ENCODE measurements around the gene ECM2. TPM values are rescaled to one million over a fixed set of nuclear protein-coding genes. Genes with fewer than 3 reads are reported as not detected.

The ECM2 gene
- total RNA-seq, 1 experiment from 2014 or later = not detected

GRCh38 chr9:92509050-92509449 lies 26.7 kb downstream of the ECM2 start:
- H3K4me2 ChIP-seq (ENCODE audit: low read length) = no peak overlapping the region
- TF ChIP-seq MAX (IDR thresholded peaks at IDR 0.05) (no peak), EZH2phosphoT487 (IDR thresholded peaks at IDR 0.05; ENCODE audit: borderline replicate concordance) (no peak), ATF3 (IDR thresholded peaks at IDR 0.05) (no peak), REST (IDR thresholded peaks at IDR 0.05; ENCODE audit: low read depth) (no peak), TCF7L2 (IDR thresholded peaks at IDR 0.05; ENCODE audit: borderline replicate concordance, extremely low read depth, insufficient read depth, insufficient read length) (no peak), POLR2A (IDR thresholded peaks at IDR 0.05; ENCODE audit: borderline replicate concordance, extremely low read depth, insufficient read depth, insufficient read length) (no peak), JUND (IDR thresholded peaks at IDR 0.05) (no peak), CBX3 (IDR thresholded peaks at IDR 0.05; ENCODE audit: low read depth) (no peak), ELF1 (IDR thresholded peaks at IDR 0.05; ENCODE audit: borderline replicate concordance, low read depth) (no peak), ZFX (IDR thresholded peaks at IDR 0.05) (no peak), CTCF (IDR thresholded peaks at IDR 0.05 in 2 of 3, conservative IDR thresholded peaks at IDR 0.05 in 1 of 3; ENCODE audit: borderline replicate concordance in 1 of 3, insufficient read depth in 1 of 3, low read depth in 2 of 3, low read length in 2 of 3) (no peak), YY1 (IDR thresholded peaks at IDR 0.05; ENCODE audit: extremely low read depth, insufficient replicate concordance, low read depth, low read length) (no peak), POLR2AphosphoS5 (IDR thresholded peaks at IDR 0.05; ENCODE audit: low read depth, low read length) (no peak), SRF (IDR thresholded peaks at IDR 0.05; ENCODE audit: low read depth) (no peak), ZNF274 (IDR thresholded peaks at IDR 0.05; ENCODE audit: low read depth, low read length) (no peak), RAD21 (IDR thresholded peaks at IDR 0.05; ENCODE audit: low read depth) (no peak), FOSL1 (IDR thresholded peaks at IDR 0.05; ENCODE audit: low read depth) (no peak), SIN3A (IDR thresholded peaks at IDR 0.05; ENCODE audit: low read depth) (no peak), SP1 (IDR thresholded peaks at IDR 0.05; ENCODE audit: low read depth) (no peak), EZH2 (IDR thresholded peaks at IDR 0.05) (no peak)
- no peak for DNase-seq (ENCODE audit: low read depth, low spot score)
- no TSS peak for BruUV-seq (replicated peaks)
- no peak for ATAC-seq
- no peaks in the 10 kb centered on the region for H3K9me3 ChIP-seq (ENCODE audit: control insufficient read depth in 1 of 2, insufficient read depth in 1 of 2, low read depth in 1 of 2, low read length in 2 of 2)
- H3K9me2 ChIP-seq (ENCODE audit: insufficient read depth) = no peaks in the 10 kb centered on the region
- no peak overlapping the region for H2AFZ ChIP-seq (ENCODE audit: low read depth, low read length, poor library complexity, severe bottlenecking)
- peaks cover 0 to 11% of the 10 kb centered on the region in 2 experiments; a peak in 3 of 4 replicates for H3K4me1 ChIP-seq (ENCODE audit: control insufficient read depth in 1 of 2, insufficient read depth in 2 of 2, low read length in 2 of 2)
- ChIA-PET POLR2A (no interaction called here), CTCF (no interaction called here), RAD21 (ENCODE audit: low non-redundant PET in 1 of 2, low total read pairs in 2 of 2, uncharacterized antibody in 2 of 2, unreplicated experiment in 2 of 2) (no interaction called here)
- no peaks in the 10 kb centered on the region for H3K79me2 ChIP-seq (ENCODE audit: insufficient read depth, low read length)
- H4K20me1 ChIP-seq (ENCODE audit: insufficient read depth) = no peaks in the 10 kb centered on the region
- H3K27ac ChIP-seq (ENCODE audit: low read depth, low read length) = no peak overlapping the region
- H3K9ac ChIP-seq (ENCODE audit: low read length) = no peak overlapping the region
- H3K36me3 ChIP-seq (ENCODE audit: control insufficient read depth in 1 of 2, insufficient read depth in 2 of 2, low read length in 2 of 2) = no peaks in the 10 kb centered on the region
- H3K4me3 ChIP-seq (replicated peaks in 1 of 2; ENCODE audit: low read depth in 1 of 2, low read length in 2 of 2) = no peak overlapping the region
- no peaks in the 10 kb centered on the region for H3K27me3 ChIP-seq (ENCODE audit: insufficient read depth, low read length)
- intact Hi-C loops (cut with micrococcal nuclease) = no loop called here

Data from HCT116 (cell line).